Activated naive CD8-positive, alpha-beta T cell (primary cell): ENCODE data around the gene ZSCAN5A.
"Not testable (repeated sequence)": the region's sequence is repeated elsewhere in the genome, so short reads cannot be mapped to it uniquely, and the experiment has no call there.

ENCODE experiments used
- H3K27ac Mint-ChIP-seq: one replicate; pipeline ENCODE4 v1.8.0; 2021; ENCODE audit warnings: mixed read lengths
- H3K27me3 Mint-ChIP-seq: one replicate; pipeline ENCODE4 v1.8.0; 2021; ENCODE audit warnings: mixed read lengths
- H3K36me3 Mint-ChIP-seq: one replicate; pipeline ENCODE4 v1.8.0; 2021; ENCODE audit warnings: mixed read lengths
- H3K4me1 Mint-ChIP-seq: one replicate; pipeline ENCODE4 v1.8.0; 2021; ENCODE audit warnings: low read depth, mixed read lengths
- H3K4me3 Mint-ChIP-seq: one replicate; pipeline ENCODE4 v1.8.0; 2021; ENCODE audit warnings: mild to moderate bottlenecking, mixed read lengths
- H3K9me3 Mint-ChIP-seq: one replicate; pipeline ENCODE4 v1.8.0; 2021; ENCODE audit warnings: low read depth, mixed read lengths

Gene ZSCAN5A, protein sequence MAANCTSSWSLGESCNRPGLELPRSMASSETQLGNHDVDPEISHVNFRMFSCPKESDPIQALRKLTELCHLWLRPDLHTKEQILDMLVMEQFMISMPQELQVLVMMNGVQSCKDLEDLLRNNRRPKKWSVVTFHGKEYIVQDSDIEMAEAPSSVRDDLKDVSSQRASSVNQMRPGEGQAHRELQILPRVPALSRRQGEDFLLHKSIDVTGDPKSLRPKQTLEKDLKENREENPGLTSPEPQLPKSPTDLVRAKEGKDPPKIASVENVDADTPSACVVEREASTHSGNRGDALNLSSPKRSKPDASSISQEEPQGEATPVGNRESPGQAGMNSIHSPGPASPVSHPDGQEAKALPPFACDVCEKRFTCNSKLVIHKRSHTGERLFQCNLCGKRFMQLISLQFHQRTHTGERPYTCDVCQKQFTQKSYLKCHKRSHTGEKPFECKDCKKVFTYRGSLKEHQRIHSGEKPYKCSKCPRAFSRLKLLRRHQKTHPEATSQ

GRCh38 chr19:56314381-56315076 is at the start of gene ZSCAN5A:
Gene ZSCAN5A (minus strand): TSS chr19:56314839. CDS start chr19:56225046, 89,793 bp downstream.
- H3K9me3 Mint-ChIP-seq: peaks cover 5% of the 10 kb centered on the region
- H3K4me1 Mint-ChIP-seq: peaks cover 28% of the 10 kb centered on the region
- peak within 1 kb of the TSS; percentile 100 for H3K27ac Mint-ChIP-seq
- H3K4me3 Mint-ChIP-seq: peak within 1 kb of the TSS; percentile 98
- no peaks in the 10 kb centered on the region for H3K27me3 Mint-ChIP-seq
- peaks cover 13% of the 10 kb centered on the region for H3K36me3 Mint-ChIP-seq

DNA sequence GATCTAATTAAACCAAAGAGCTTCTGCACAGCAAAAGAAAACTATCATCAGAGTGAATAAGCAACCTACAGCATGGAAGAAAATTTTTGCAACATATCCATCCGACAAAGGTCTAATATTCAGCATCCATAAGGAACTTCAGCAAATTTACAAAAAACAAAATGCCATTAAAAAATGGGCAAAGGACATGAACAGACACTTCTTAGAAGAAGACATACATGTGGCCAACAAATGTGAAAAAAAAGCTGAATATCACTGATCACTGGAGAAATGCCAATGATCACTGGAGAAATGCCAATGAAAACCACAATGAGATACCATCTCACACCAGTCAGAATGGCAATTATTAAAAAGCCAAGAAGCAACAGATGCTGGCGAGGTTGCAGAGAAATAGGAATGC is 46.2 kb upstream of the ZSCAN5A start:
- no peak overlapping the region for H3K27ac Mint-ChIP-seq
- H3K4me3 Mint-ChIP-seq: no peak overlapping the region
- H3K36me3 Mint-ChIP-seq: peaks cover 39% of the 10 kb centered on the region
- H3K4me1 Mint-ChIP-seq: no peaks in the 10 kb centered on the region
- H3K27me3 Mint-ChIP-seq: no peaks in the 10 kb centered on the region
- peaks cover 43% of the 10 kb centered on the region for H3K9me3 Mint-ChIP-seq

GRCh38 chr19:56356944-56357343 is 42.3 kb upstream of the ZSCAN5A start:
- Mint-ChIP-seq H3K9me3 (peaks cover 19% of the 10 kb centered on the region), H3K36me3 (peaks cover 33% of the 10 kb centered on the region), H3K4me1 (no peaks in the 10 kb centered on the region), H3K4me3 (no peak overlapping the region), H3K27ac (no peak overlapping the region), H3K27me3 (no peaks in the 10 kb centered on the region)

DNA sequence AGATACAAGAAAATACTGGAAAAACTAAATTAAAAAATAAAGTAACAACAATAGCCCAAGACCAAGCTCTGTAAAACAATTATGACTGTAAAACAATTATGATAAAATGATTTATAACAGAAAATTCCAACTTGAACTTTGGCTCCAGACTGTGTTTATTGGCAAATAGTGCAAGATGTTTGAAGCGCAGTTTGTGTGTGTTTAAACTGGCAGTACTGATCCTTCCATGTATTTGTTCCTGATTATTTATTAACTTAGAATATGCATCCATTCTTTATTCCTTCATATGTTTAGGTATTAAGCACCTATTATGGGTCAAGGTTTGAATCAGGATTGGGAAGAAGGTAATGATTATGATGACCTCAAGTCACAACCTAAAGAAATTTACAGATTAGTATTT is 40.9 kb upstream of the ZSCAN5A start:
- Mint-ChIP-seq H3K36me3 (peaks cover 27% of the 10 kb centered on the region), H3K4me3 (no peak overlapping the region), H3K4me1 (no peaks in the 10 kb centered on the region), H3K27me3 (no peaks in the 10 kb centered on the region), H3K9me3 (peaks cover 15% of the 10 kb centered on the region), H3K27ac (no peak overlapping the region)

DNA sequence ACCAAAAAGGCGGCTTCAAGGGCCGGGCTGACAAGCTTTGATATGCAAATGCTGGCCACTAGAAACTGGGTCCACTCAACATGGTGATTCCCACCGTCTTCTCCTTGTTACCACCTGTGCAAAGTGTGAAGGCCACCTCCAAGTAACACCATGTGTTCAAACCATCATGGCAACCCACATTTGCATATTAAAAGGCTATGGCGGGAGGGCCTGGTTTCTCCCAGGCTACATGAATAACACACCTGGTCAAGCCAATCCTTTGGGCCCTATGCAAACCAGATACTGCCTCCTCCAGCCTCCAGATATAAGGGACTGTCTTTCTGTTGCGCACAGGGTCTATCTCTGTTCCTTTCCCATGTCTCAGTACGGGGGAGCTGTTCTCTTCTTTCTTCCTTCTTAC is 36.6 kb upstream of the ZSCAN5A start:
- Mint-ChIP-seq H3K9me3 (no peaks in the 10 kb centered on the region), H3K4me3 (no peak overlapping the region), H3K36me3 (peaks cover 3% of the 10 kb centered on the region), H3K27ac (no peak overlapping the region), H3K27me3 (no peaks in the 10 kb centered on the region), H3K4me1 (no peaks in the 10 kb centered on the region)

- no peaks in the 10 kb centered on the region for H3K36me3 Mint-ChIP-seq
- no peak overlapping the region for H3K4me3 Mint-ChIP-seq
- H3K9me3 Mint-ChIP-seq: no peaks in the 10 kb centered on the region
- no peaks in the 10 kb centered on the region for H3K4me1 Mint-ChIP-seq
- no peak overlapping the region for H3K27ac Mint-ChIP-seq
- H3K27me3 Mint-ChIP-seq: no peaks in the 10 kb centered on the region
Measured at GRCh38 chr19:56350416-56351045, 35.9 kb upstream of the ZSCAN5A start.

DNA sequence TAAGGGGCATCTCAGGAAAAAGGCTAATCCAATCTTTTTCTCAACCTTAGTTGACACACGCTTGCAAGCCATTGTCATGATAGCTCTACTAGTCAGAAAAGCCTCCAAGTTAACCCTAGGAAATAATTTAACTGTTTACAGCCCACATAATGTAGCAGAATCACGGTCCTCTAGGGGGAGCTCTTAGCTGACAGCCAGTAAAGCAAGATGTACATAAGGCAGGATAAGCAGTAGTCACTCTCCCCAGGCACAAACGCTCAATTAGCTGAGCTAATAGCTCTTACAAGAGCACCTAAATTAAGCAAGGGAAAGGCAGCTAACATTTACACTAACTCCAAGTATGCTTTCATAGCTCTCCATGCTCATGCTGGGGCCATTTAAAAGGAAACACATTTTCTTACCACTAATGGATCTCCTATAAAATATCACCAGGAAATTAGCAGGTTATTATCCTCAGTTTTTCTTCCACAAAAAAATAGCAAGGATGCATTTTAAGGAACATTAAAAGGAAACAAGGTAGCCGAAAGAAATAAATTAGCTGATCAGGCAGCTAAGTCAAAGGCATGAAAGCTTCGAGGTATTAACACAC is 33.7 kb upstream of the ZSCAN5A start:
- no peaks in the 10 kb centered on the region for H3K9me3 Mint-ChIP-seq
- H3K4me3 Mint-ChIP-seq: no peak overlapping the region
- no peaks in the 10 kb centered on the region for H3K4me1 Mint-ChIP-seq
- H3K27me3 Mint-ChIP-seq: no peaks in the 10 kb centered on the region
- no peak overlapping the region for H3K27ac Mint-ChIP-seq
- no peaks in the 10 kb centered on the region for H3K36me3 Mint-ChIP-seq

GRCh38 chr19:56347163-56347778 is 32.6 kb upstream of the ZSCAN5A start:
- Mint-ChIP-seq H3K4me3 (no peak overlapping the region), H3K36me3 (peaks cover 5% of the 10 kb centered on the region), H3K27me3 (peaks cover 3% of the 10 kb centered on the region), H3K4me1 (no peaks in the 10 kb centered on the region), H3K27ac (no peak overlapping the region), H3K9me3 (no peaks in the 10 kb centered on the region)

DNA sequence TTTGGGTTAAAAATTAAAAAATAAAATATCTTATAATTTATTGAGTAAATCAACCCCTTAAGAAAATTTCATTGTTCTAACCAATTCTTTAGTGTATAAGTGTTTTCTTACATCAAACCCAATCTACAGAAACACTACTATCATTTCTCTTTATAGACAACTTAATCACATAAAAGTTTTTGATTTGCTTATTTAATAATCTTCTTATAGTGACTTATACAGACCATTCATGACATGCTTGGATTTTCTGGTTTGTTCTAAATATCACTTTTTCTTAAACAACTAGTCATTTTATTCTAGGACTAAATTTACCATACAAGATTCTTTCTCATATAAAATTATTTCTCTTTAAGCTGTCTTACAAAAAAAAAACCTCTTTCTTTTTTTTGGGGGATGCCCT is 27.3 kb upstream of the ZSCAN5A start:
- Mint-ChIP-seq H3K4me1 (no peaks in the 10 kb centered on the region), H3K4me3 (no peak overlapping the region), H3K36me3 (peaks cover 17% of the 10 kb centered on the region), H3K27me3 (peaks cover 6% of the 10 kb centered on the region), H3K27ac (no peak overlapping the region), H3K9me3 (peaks cover 4% of the 10 kb centered on the region)

GRCh38 chr19:56339031-56339430 is 24.4 kb upstream of the ZSCAN5A start:
- H3K27ac Mint-ChIP-seq, H3K27me3 Mint-ChIP-seq, H3K4me3 Mint-ChIP-seq, H3K4me1 Mint-ChIP-seq, H3K9me3 Mint-ChIP-seq: not testable (repeated sequence)
- peaks cover 17% of the 10 kb centered on the region for H3K36me3 Mint-ChIP-seq

DNA sequence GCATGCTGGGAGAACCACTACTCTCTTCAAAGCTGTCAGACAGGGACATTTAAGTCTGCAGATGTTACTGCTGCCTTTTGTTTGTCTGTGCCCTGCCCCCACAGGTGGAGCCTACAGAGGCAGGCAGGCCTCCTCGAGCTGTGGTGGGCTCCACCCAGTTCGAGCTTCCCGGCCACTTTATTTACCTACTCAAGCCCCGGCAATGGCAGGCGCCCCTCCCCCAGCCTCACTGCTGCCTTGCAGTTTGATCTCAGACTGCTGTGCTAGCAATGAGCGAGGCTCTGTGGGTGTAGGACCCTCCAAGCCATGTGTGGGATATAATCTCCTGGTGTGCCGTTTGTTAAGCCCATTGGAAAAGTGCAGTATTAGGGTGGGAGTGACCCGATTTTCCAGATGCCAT is 22.4 kb upstream of the ZSCAN5A start:
- H3K9me3 Mint-ChIP-seq, H3K4me3 Mint-ChIP-seq, H3K27me3 Mint-ChIP-seq, H3K4me1 Mint-ChIP-seq, H3K27ac Mint-ChIP-seq: not testable (repeated sequence)
- H3K36me3 Mint-ChIP-seq: peaks cover 24% of the 10 kb centered on the region

DNA sequence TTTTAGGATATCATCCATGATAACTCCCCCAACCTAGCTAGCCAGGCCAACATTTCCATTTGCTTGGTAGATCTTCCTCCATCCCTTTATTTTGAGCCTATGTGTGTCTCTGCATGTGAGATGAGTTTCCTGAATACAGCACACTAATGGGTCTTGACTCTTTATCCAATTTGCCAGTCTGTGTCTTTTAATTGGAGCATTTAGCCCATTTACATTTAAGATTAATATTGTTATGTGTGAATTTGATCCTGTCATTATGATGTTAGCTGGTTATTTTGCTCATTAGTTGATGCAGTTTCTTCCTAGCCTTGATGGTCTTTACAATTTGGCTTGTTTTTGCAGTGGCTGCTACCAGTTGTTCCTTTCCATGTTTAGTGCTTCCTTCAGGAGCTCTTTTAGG is 20.7 kb upstream of the ZSCAN5A start:
- not testable (repeated sequence) for H3K27me3 Mint-ChIP-seq, H3K27ac Mint-ChIP-seq, H3K4me1 Mint-ChIP-seq, H3K4me3 Mint-ChIP-seq
- H3K36me3 Mint-ChIP-seq: peaks cover 20% of the 10 kb centered on the region
- H3K9me3 Mint-ChIP-seq: peaks cover 11% of the 10 kb centered on the region

DNA sequence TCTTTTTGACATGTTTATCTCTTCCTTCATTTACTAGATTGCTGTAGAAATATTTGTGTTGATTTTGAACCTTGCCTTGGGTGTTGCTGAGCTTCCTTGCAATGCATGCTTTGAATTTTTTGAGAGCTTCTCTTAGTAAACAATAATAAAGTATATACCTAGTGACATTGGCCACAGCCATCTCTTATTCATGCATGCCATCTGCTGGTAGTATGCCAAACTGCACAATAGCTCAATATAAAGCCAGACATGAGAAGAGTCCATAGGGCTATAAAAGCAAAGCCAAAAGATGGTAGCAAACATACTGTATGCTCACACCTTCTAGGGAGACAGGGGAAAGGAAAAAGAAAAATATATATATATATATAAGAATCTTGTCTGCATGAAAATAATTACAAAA is 18.9 kb upstream of the ZSCAN5A start:
- peaks cover 8% of the 10 kb centered on the region for H3K9me3 Mint-ChIP-seq
- no peak overlapping the region for H3K4me3 Mint-ChIP-seq
- no peak overlapping the region for H3K27ac Mint-ChIP-seq
- peaks cover 15% of the 10 kb centered on the region for H3K36me3 Mint-ChIP-seq
- H3K4me1 Mint-ChIP-seq: no peaks in the 10 kb centered on the region
- H3K27me3 Mint-ChIP-seq: peaks cover 2% of the 10 kb centered on the region

DNA sequence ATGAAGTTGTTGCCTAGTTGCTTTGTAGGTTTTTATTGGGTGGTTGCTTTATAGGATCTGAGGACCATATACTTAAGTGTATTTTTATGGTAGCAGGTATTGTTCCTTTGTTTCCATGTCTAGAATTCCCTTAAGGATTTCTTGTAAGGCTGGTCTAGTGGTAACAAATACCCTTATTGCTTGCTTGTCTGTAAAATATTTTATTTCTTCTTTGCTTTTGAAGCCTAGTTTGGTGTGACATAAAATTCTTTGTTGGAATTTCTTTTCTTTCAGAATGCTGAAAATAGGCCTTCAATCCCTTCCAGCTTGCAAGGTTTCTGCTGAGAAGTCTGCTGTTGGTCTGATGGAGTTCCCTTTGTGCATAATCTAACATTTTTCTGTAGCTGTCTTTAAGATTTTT is 18.1 kb upstream of the ZSCAN5A start:
- no peak overlapping the region for H3K27ac Mint-ChIP-seq
- H3K27me3 Mint-ChIP-seq: peaks cover 2% of the 10 kb centered on the region
- no peak overlapping the region for H3K4me3 Mint-ChIP-seq

More for the DNA sequence above, 18.1 kb upstream of the ZSCAN5A start:
- no peaks in the 10 kb centered on the region for H3K4me1 Mint-ChIP-seq
- peaks cover 8% of the 10 kb centered on the region for H3K9me3 Mint-ChIP-seq
- H3K36me3 Mint-ChIP-seq: peaks cover 15% of the 10 kb centered on the region
